Measurements from ENCODE around the gene CDH23. TPM values are rescaled to one million over a fixed set of nuclear protein-coding genes. Genes with fewer than 3 reads are reported as not detected.
"Not testable (repeated sequence)": the region's sequence is repeated elsewhere in the genome, so short reads cannot be mapped to it uniquely, and the experiment has no call there.

CDH23 gene
- 1 to 10 TPM in 2 of 4 donors, under 1 TPM in 2; 0.75 to 2.0 (median 1.3) TPM for polyA plus RNA-seq (ENCODE audit: insufficient read length in 4 of 4)

DNA sequence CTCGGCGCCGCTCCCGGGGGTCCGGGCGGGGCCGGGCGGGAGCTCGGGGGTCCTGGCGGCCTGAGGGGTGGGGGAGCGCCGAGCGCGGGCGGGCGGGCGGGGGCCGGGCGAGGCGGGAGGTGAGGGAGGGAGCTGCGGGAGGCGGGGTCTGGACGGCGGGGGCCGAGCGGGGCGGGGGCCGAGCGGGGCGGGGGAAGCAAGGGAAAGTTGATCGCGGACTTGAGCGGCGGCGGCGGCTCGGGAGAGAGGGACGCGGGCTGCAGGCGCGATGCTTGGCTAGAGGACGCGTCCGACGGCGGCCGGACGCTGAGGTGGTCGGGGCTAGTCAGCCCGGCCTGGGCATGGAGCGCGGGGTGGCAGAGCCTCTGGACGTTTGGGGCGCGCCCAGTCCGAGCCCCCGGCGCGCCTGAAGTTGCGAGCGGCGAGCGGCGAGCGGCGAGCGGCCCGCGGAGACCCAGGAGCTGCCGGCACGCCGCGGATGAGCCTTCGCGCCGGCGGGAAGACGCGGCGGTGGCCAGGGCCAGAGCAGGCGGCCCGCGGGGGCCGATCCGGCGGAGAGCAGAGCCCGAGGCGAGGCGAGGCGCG lies at the start of gene CDH23:
CDH23 (plus strand) TSS at position 210 of the 585 bp plus-strand sequence. CDS start 42,912 bp downstream, outside the sequence.
- DNase-seq (ENCODE audit: low read depth in 4 of 4, low spot score in 2 of 4) = no peak

DNA sequence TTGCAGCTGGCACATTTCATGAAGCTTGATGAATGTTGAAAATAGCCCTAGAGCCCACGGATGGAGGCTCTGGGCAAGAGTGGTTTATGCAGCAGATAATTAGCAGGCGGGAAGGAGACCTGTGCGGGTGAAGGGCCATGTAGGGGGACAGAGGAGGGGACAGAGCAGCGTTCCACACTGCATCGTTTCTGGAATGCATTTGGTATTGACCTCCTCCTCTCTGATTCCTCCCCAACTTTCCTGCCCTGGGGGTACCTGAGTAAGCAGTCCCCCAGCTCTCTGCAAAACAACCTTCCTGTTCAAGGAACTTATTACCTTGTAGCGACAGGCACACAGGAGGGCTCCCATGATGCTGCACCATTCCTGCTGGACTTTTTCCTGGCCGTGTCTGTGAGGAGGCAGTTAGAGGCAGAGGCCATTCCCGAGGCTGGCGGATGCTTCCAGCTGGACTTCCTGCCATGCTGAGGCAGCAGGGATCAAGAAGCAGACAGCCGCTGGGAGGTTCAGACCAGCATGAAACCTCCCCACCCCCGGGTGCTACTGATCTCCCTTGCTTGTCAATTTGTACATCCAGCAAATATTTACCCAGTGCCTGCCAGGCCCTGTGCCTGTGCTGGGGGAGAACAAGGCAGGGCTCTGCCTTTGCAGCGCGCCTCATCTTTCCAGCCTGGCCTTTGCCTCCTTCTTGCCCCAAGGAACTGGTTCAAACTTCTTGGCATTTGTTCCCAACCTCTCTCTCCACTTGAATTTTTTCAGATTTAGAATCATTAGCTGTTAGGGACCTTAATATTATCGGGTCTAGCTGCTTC lies 48.9 kb upstream of the CDH23 start:
- no peak for DNase-seq (ENCODE audit: low read depth in 4 of 4, low spot score in 2 of 4)

DNA sequence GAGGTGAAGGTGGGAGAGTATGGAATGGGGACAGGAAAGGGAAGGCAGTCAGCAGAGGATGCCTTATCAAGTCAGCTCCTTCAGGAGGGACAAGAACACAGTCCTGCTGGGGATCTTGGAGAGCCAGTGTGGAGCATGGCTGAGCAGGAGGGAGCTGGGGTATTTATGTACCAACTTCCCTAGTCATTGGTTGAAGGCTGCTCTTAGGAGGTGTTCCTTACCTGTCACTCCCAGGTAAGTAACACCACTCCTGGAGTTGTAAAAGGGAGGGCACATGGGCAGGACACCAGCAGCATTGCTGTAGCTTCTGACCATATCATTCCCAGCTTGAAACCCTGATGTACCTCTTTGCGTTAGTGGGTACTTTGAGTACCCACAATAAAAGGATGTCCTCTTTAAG lies 47.9 kb upstream of the CDH23 start:
- no peak for DNase-seq (ENCODE audit: low read depth in 4 of 4, low spot score in 2 of 4)

DNA sequence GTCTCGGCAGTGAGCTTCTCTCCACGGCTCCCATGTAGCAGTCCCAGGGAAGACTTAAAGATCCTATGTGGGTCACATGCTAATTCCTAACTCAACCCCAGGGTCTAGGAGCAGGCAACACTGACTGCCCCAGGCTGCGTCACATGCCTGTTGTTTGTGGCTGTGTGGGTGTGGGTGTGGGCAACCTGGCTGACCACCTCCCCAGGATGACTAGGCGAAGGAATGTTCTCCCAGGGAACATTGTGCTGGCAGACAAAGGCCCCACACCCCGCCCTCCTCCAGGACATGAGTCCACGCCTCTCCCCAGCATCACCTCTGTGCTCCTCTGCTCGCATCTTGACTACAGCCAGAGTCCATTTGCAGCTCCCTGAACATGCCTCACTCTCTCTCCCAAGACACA lies 47.3 kb upstream of the CDH23 start:
- no peak for DNase-seq (ENCODE audit: low read depth in 4 of 4, low spot score in 2 of 4)

DNA sequence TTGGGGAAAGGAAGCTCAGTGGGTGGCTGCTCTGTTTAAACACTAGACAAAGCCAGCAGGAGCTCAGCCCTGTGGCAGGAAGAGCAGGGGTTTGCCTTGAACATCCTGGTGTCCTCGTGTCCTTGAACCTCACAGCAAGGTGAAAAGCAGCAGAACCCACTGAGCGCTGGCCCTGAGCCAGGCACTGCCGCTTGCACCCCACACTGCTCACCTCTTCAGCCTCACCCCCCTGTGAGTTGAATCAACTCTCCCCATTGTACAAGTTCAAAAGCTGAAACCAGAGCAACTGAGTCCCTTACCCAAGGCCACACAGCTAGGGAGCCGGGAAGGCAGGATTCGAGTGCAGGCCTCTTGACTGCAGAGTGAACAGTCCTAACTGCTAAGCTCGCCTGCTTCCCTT lies 45.6 kb upstream of the CDH23 start:
- DNase-seq (ENCODE audit: low read depth in 4 of 4, low spot score in 2 of 4) = no peak

DNA sequence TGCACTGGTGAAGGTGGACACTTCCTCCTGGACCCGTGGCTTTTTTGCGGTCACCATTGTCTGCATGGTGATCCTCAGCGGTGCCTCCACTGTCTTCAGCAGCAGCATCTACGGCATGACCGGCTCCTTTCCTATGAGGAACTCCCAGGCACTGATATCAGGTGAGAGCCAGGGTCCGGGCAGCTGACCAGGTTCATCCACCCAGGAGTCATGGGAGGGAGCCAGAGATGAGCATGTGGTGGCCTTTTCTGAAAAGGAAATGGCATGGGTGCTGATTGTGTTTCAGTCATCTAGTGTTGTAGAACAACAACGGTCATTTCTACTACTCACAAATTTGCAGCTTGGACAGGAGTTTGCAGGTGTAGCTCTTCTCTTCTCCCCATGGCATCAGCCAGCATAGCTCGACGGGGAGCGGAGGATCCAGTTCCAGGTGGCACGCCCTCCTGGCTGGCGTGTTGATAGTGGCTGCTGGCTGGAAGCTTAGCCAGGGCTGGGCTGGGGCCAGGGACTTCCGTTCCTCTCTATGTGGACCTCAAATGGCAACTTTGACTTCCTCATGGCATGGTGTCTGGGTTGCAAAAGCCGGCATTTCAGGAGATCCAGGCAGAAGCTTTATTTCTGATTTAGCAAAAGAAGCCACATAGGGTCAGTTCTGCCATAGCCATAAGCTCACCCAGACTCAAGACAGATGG lies 44.9 kb upstream of the CDH23 start:
- no peak for DNase-seq (ENCODE audit: low read depth in 4 of 4, low spot score in 2 of 4)

DNA sequence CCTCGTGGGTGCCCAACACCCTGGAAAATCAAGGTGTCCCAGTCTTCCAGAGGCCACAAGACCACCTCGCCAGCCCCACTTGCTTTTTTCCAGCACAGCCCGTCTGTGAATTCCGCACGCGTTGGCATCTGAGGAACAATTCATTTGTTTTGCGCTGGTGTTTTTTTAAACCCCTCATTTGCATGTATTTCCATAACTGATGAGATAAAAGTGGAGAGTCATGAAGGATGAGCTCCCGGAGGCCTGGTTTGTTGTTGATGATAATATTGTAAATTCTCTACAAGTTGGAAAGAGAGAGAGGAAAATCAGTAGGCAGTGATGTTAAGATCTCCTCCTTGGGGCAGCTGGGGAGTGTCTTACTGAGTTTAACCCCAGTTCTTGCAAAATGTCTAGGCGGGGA lies 43.1 kb upstream of the CDH23 start:
- no peak for DNase-seq (ENCODE audit: low read depth in 4 of 4, low spot score in 2 of 4)

DNA sequence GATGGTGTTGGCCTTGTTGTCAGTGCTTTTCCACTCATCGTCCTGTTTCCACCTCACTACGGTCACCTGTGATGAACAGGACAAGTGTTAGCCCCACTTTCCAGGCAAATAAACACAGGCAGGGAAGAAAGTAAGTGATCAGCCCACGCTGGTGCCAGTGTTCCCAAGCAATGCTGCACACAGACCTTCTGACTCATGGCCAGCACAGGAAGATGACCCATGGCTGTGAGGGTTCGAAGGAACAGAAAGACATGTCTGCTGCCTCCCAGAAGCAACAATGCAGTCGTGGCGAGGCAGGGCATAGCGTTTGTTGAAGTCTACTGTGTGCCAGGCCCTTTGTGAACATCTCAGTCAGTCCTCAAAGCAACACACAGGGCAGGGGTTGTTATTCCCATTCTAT lies 41.9 kb upstream of the CDH23 start:
- no peak for DNase-seq (ENCODE audit: low read depth in 4 of 4, low spot score in 2 of 4)

DNA sequence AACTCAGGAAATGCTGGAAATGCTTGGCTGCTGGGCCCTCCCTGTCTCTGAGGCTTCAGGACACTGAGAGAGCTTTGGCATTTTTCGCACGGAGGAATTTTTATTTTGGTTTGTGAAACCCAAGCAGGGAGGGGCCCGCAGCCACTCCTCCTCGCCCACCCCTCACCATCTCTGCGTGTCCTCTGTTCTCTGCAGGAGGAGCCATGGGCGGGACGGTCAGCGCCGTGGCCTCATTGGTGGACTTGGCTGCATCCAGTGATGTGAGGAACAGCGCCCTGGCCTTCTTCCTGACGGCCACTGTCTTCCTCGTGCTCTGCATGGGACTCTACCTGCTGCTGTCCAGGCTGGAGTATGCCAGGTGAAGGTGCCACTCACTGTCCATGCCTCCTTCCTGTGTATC lies 40.8 kb upstream of the CDH23 start:
- no peak for DNase-seq (ENCODE audit: low read depth in 4 of 4, low spot score in 2 of 4)

DNA sequence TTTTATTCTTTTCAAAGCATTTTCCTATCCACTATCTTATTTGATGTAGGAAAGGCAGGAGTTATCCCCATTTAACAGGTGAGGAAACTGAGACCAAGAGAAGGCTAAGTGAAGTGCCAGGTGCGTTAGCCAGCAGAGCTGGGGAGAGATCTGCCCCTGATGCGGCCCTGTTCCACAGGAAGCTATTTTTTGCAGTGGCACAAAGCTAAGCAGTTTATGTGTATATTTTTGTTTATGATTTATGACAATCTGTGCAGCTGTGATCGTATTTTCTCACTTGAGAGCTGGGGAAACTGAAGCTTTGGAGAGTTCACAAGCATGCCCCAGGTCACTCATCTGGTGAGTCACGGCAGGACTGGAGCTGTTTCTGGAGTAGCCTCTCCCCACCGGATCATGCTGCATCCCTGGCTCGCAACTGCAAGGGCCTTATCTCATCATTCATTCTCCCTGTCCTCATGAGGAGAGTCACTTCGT lies 38.9 kb upstream of the CDH23 start:
- DNase-seq (ENCODE audit: low read depth in 4 of 4, low spot score in 2 of 4) = no peak

DNA sequence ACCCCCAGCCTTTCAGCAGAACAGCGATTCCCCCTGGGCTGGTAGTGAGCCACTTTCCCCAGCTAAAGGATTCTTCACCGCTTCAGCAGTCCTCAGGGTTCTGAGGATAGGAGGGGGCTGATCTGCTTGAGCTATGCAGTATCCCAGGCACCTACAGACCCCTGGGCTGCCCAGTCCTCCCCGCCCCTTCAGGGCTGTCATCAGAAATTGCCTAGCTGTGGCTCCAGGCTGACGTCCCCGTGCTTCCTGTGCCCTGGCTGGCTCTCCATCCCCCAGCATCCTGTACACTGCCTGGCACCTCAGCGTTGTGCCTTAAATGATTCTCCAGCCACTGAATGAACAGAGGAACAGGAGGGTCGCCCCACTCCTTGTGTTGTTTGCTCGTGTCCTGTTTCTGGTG lies 38.4 kb upstream of the CDH23 start:
- no peak for DNase-seq (ENCODE audit: low read depth in 4 of 4, low spot score in 2 of 4)

DNA sequence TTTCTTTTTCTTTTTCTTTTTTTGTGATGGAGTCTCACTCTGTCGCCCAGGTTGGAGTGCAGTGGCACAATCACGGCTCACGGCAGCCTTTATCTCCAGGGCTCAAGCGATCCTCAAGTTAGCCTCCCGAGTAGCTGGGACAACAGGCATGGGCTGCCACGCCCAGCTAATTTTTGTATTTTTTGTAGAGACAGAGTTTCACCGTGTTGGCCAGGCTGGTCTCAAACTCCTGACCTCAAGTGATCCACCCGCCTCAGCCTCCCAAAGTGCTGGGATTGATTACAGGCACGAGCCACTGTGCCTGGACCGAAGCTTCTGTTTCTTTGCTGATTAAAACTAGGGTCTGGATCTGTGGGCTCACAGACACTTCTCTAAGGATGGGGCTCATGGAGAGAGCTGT lies 37.8 kb upstream of the CDH23 start:
- not testable (repeated sequence) for DNase-seq (ENCODE audit: low read depth in 4 of 4, low spot score in 2 of 4)

DNA sequence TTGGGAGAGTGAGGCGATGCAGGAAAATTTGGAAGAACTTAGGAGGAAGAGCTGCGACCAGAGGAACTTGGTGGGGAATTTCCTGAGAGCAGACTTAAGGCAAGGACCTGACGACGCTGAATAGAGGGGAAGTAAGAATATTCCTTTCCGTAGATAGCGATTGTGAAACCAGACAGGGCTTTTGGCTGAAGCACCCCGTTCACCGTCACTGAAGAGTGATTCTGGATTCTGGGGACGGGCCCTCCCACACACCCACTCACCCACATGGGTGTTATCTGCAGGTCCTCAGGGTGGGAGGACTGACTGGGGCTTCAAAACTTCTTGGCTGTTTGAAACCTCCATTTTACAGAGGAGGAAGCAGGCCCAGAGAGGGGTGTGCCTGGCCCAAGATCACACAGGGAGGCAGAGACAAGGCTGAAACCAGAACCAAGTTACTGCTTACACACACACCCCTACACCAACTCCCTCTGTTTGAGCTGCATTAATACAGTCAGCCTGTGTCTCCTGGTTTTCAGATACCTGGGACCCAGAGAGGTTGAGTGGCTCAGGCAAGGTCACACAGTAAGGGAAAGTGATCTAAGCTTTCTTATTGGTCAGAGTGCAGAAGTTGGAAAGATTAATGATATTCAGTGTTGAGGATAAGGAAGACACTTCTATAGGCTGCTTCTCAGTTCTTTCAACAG lies 37.2 kb upstream of the CDH23 start:
- no peak for DNase-seq (ENCODE audit: low read depth in 4 of 4, low spot score in 2 of 4)

DNA sequence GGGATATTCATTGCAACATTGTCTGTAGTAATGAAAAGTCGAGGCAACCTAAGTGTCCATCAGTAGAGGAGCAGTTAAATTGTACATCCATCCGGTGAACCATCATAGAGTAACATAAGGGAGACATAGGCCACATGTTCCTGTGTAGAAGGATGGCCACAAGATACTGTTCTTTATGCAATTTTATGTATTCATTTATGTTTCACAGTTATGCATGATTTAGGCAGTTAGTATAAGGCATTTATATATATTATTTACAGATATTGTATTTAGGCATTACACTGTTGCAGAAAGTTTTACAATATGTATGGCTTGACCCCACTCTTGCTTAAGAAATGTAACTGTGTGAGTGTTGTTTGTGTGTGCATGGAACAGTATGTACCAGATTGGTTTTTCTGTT lies 36.0 kb upstream of the CDH23 start:
- no peak for DNase-seq (ENCODE audit: low read depth in 4 of 4, low spot score in 2 of 4)

DNA sequence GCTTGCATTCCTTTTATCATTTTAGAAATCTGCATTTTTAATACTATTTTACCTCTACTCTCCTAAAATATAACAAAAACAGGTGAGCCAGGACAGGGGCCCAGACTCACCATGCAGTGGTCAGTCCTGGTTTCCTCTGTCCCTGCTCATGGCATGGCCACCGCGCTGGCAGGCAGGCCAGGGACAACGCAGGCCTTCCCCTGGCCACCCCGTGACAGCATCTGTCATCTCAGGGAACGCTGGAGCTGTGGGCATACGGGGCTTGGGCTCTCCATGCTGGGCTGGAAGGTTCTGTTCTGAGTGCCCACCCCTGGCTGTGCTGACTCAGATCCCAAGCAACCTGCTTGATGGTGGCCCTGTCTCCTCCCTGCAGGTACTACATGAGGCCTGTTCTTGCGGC lies 35.1 kb upstream of the CDH23 start:
- DNase-seq (ENCODE audit: low read depth in 4 of 4, low spot score in 2 of 4) = no peak

DNA sequence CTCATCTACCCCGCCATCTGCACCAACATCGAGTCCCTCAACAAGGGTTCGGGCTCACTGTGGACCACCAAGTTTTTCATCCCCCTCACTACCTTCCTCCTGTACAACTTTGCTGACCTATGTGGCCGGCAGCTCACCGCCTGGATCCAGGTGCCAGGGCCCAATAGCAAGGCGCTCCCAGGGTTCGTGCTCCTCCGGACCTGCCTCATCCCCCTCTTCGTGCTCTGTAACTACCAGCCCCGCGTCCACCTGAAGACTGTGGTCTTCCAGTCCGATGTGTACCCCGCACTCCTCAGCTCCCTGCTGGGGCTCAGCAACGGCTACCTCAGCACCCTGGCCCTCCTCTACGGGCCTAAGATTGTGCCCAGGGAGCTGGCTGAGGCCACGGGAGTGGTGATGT lies 34.6 kb upstream of the CDH23 start:
- no peak for DNase-seq (ENCODE audit: low read depth in 4 of 4, low spot score in 2 of 4)

DNA sequence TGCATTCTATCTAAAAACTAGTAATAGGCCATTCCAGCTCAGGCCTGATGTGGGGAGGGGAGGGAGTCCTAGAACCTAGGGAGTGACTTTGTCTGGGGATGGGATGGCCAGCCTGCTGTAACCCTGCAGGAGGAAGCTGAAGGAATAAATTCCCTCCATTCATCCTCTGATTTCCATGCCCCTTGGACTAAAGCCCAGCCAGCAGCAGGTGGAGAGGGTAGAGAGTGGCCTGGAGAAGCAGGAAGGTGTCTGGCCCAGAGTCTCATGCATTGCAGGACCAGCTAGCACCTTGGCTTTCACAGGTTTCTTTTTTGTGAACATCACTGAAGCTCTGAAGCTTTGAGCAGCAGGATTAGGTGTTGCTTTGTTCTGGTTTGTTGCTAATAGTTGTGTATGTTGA lies 32.8 kb upstream of the CDH23 start:
- DNase-seq (ENCODE audit: low read depth in 4 of 4, low spot score in 2 of 4) = no peak

DNA sequence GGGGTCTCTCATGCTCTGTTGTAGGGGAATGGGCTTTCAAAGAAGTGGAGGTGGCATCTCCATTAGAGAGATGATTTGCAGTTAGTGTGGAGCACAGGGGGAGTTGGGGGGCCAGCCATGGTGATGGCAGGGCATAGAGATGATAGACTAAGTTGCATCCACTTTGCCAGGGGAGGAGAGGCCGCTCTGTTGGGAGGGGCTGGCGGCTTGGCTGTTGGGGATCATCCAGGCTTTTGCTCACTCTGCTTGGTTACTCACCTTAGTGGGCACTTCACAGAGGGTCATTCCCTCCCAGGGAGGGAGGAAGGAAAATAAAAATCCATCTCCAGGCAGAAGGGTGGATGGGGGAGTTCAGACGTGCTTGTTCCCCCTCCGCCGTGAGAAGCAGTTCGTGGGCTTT lies 31.4 kb upstream of the CDH23 start:
- DNase-seq (ENCODE audit: low read depth in 4 of 4, low spot score in 2 of 4) = no peak

DNA sequence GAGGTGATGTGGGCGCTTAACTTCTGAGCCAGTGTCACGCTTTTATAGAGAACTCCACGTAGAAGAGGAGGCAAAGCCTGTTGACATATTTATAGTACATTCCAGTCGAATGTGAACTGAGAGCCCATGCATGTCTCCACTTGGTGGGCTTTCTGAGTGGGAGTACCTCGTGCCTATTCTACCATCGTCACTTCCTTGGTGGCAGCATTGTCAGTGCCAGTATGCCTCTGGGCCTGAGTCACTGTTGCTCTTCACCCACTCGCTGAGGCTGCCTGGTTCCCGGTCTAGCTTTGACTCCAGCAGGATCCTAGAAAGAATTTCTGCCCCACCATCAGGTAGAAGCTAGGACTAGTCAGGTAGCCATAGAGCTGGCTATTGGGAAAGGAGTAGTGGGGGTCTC lies 30.0 kb upstream of the CDH23 start:
- DNase-seq (ENCODE audit: low read depth in 4 of 4, low spot score in 2 of 4) = no peak

DNA sequence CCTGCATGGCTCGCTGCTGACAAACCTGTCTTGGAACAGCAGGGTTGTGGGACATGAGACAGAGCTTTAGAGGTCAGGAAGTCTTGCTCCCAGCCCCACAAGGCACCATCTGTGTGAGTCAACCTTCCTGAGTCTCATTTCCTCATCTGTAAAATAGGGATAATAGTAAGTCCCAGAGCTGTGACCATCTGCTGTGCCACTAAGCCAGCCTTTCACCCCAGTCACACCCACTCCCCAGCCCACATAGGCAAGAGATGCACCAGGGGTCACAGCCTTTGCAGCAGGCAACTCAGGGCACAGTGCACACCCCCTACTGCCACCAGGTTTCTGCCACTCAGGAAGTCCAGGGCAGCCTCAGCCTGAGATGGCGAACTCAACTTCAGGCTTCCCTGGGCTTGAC lies 29.4 kb upstream of the CDH23 start:
- DNase-seq (ENCODE audit: low read depth in 4 of 4, low spot score in 2 of 4) = no peak

DNA sequence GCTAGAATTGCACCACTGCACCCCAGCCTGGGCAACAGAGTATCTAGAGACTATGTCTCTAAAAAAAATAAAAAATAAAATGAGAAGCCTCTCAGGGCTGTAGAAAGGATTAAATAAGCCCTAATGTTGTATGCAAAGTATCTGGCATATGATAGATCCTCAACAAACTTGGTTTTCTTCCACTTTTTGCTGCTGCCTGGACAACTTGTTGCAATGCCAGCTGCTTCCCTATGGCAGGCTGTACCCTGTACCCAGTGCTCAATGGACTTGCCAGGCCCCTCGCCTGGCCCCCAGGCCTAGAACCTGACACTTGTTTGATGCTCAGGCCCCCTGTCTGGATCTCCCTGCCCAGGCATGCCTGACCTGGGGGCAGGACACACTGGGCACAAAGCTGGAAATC lies 28.5 kb upstream of the CDH23 start:
- DNase-seq (ENCODE audit: low read depth in 4 of 4, low spot score in 2 of 4) = no peak
